Testis (tissue), 2 donors: Measurements from ENCODE around the gene TMED1.

Experiments
- CTCF ChIP-seq, 3 experiments: fragments of 450-650 bp in 2 of 3; fragments of 200-600 bp in 1 of 3; sonication (generic) in 1 of 3; IDR thresholded peaks; one replicate each; pipeline ENCODE4 v1.5.1; 2016 to 2019; ENCODE audit warnings: antibody characterized with exemption in 3 of 3, mild to moderate bottlenecking in 2 of 3, moderate library complexity in 1 of 3
- POLR2A ChIP-seq: fragments of 450-650 bp; IDR thresholded peaks from one replicate; pipeline ENCODE4 v1.6.1; 2017; ENCODE audit warnings: antibody characterized with exemption, mild to moderate bottlenecking, moderate library complexity

DNA sequence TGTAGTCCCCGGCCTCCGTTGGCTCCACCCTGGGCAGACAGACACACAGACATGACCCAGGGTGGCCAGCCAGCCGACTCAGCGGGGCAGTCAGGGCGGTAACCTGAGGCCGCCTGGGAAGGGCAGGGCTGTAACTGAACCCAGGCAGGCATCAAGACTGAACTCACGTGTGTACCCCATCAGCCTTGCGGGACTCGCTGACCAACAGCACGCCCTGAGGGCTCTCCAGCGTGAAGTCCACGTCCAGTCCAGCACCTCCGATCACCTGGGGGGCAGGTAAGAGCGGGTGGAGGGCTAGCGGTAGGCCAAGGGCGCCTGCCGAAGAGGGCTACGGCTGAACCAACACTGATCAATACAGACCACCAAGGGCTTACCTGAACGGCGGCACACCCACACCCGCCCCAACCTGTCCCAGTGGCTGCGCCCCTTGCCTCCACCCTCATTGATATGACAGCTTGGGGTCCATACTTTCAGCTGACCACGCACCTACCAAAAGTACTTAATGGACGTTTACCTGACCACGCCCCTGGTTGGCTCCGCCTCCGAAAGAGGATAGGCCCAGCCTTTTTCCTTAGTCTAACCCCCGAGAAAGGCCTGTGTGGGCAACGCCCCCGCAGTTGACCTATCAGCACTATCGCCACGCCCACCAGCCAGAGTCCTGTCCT lies 791 bp downstream of the TMED1 start:
- TF ChIP-seq POLR2A (no peak), CTCF (IDR thresholded peaks at IDR 0.05) (no peak)
